ENCODE results near the gene TSHZ2. TPM values are rescaled to one million over a fixed set of nuclear protein-coding genes. Genes with fewer than 3 reads are reported as not detected.
A peak's percentile ranks its signal among the peaks of the same experiment; 100 is the strongest.

Gene TSHZ2
- total and polyA plus RNA-seq, 4 donors, result 0.93 to 8.8 (median 3.8) TPM

DNA sequence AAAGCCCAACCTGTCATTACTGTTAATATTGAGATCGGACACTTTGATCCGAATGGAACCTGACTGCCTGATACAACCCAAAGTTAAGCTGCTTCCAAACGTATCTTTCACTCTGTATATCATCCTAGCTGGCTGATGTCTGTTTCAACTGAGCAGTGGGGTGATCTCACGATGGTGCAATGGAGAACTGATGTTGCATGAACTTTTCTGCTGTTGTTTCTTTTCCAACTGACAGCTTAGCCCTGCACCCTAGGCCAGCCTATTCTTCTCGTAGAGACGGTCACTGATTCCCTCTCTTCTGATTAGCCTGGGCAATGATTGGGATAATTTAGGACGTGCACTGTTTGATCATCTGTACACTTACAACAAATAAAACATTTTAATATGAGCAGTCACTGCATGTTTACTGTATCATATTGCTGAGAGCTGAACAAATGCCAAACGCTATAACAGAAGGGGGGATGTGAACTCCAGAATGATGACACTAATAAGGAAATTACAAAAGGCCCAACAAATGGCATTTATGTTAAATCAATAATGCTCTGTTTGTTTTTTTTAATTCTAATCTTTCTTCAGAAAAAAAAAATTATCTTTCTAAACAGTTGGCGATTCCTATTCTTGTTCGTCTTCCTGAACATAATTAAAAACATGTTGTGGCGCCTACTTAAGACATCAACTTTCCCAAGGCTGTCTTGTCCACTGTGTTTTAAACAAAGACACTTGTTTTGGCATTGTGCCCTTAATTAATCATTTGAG is 436.7 kb downstream of the TSHZ2 start:
- Histone ChIP-seq H3K36me3 (ENCODE audit: control insufficient read depth in 4 of 4, insufficient read depth in 4 of 4, low read length in 4 of 4) (no peaks in the 10 kb centered on the region), H3K9me3 (ENCODE audit: control insufficient read depth in 4 of 4, insufficient read depth in 3 of 4, low read length in 3 of 4) (no peaks in the 10 kb centered on the region), H3K27ac (ENCODE audit: low read depth in 1 of 2, low read length in 1 of 2) (no peak overlapping the region), H3K4me3 (no peak overlapping the region), H3K4me1 (ENCODE audit: control insufficient read depth in 5 of 5, insufficient read depth in 5 of 5, low read length in 5 of 5) (peaks cover 0 to 30% (median 3%) of the 10 kb centered on the region in 5 donors), H3K9ac (ENCODE audit: insufficient read depth in 1 of 2, low read length in 2 of 2) (no peak overlapping the region), H3K27me3 (ENCODE audit: control insufficient read depth in 3 of 3, insufficient read depth in 3 of 3, low read length in 2 of 3) (no peaks in the 10 kb centered on the region)
- no peak for TF ChIP-seq CTCF (IDR thresholded peaks at IDR 0.05; ENCODE audit: control extremely low read depth, extremely low read depth)
- DNase-seq (peak; percentile 72 to 97 (median 93)), ATAC-seq (ENCODE audit: insufficient read depth, low FRiP score) (no peak)
- WGBS, 2 donors, result 43 to 51% methylated on average over 11 of the region's 11 CpGs

DNA sequence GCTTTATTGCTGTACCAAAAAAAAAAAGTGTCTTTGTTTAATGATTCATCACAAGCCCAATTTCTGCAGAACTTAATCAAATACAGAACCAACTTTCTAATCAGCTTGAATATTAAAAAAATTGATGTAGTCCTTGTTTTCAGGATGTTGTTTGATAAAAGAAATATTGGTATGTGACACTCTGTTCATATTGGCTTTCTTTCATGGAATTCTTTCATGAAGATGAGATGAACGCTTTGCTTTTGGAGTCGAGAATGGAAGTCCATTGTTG is 437.2 kb downstream of the TSHZ2 start:
- ATAC-seq (ENCODE audit: insufficient read depth, low FRiP score) (no peak), DNase-seq (no peak)
- H3K4me1 ChIP-seq (ENCODE audit: control insufficient read depth in 5 of 5, insufficient read depth in 5 of 5, low read length in 5 of 5), result peaks cover 0 to 30% (median 3%) of the 10 kb centered on the region in 5 donors
- TF ChIP-seq CTCF (IDR thresholded peaks at IDR 0.05; ENCODE audit: control extremely low read depth, extremely low read depth), result no peak
- no peak overlapping the region for H3K27ac ChIP-seq (ENCODE audit: low read depth in 1 of 2, low read length in 1 of 2)
- H3K36me3 ChIP-seq (ENCODE audit: control insufficient read depth in 4 of 4, insufficient read depth in 4 of 4, low read length in 4 of 4), result no peaks in the 10 kb centered on the region
- no peak overlapping the region for H3K9ac ChIP-seq (ENCODE audit: insufficient read depth in 1 of 2, low read length in 2 of 2)
- H3K9me3 ChIP-seq (ENCODE audit: control insufficient read depth in 4 of 4, insufficient read depth in 3 of 4, low read length in 3 of 4), result no peaks in the 10 kb centered on the region
- no peaks in the 10 kb centered on the region for H3K27me3 ChIP-seq (ENCODE audit: control insufficient read depth in 3 of 3, insufficient read depth in 3 of 3, low read length in 2 of 3)
- 61 to 77% methylated on average over 2 of the region's 2 CpGs for WGBS, 2 donors
- H3K4me3 ChIP-seq, result no peak overlapping the region

GRCh38 chr20:53411129-53411528 is 439.0 kb downstream of the TSHZ2 start:
- no peak for TF ChIP-seq CTCF (IDR thresholded peaks at IDR 0.05; ENCODE audit: control extremely low read depth, extremely low read depth)
- Histone ChIP-seq H3K36me3 (ENCODE audit: control insufficient read depth in 4 of 4, insufficient read depth in 4 of 4, low read length in 4 of 4) (no peaks in the 10 kb centered on the region), H3K4me3 (no peak overlapping the region), H3K4me1 (ENCODE audit: control insufficient read depth in 5 of 5, insufficient read depth in 5 of 5, low read length in 5 of 5) (peaks cover 0 to 30% (median 3%) of the 10 kb centered on the region in 5 donors), H3K9me3 (ENCODE audit: control insufficient read depth in 4 of 4, insufficient read depth in 3 of 4, low read length in 3 of 4) (no peaks in the 10 kb centered on the region), H3K27ac (ENCODE audit: low read depth in 1 of 2, low read length in 1 of 2) (no peak overlapping the region), H3K9ac (ENCODE audit: insufficient read depth in 1 of 2, low read length in 2 of 2) (no peak overlapping the region), H3K27me3 (ENCODE audit: control insufficient read depth in 3 of 3, insufficient read depth in 3 of 3, low read length in 2 of 3) (no peaks in the 10 kb centered on the region)
- WGBS, 2 donors, result 72 to 86% methylated on average over 3 of the region's 3 CpGs
- DNase-seq (no peak), ATAC-seq (ENCODE audit: insufficient read depth, low FRiP score) (no peak)

DNA sequence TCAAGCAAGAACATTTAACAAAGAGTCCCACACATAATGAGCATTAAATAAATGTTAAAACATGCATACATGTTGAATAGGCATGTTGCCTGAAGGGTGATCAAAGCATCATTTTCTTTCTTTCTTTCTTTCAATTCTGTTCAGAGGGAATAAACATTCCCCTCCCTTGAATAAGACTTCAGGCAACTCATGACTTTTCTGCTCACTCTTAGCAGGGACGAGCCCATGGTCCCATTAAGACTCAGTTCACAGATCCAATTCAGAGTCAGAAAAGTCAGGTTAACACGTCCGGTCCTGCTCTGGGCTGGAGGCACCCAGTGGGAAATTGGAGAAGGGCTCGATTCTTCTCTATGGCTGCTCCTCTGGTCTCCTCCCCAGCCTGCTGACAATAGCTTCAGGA is 439.7 kb downstream of the TSHZ2 start:
- no peak for TF ChIP-seq CTCF (IDR thresholded peaks at IDR 0.05; ENCODE audit: control extremely low read depth, extremely low read depth)
- Histone ChIP-seq H3K36me3 (ENCODE audit: control insufficient read depth in 4 of 4, insufficient read depth in 4 of 4, low read length in 4 of 4) (no peaks in the 10 kb centered on the region), H3K27ac (ENCODE audit: low read depth in 1 of 2, low read length in 1 of 2) (no peak overlapping the region), H3K9ac (ENCODE audit: insufficient read depth in 1 of 2, low read length in 2 of 2) (no peak overlapping the region), H3K9me3 (ENCODE audit: control insufficient read depth in 4 of 4, insufficient read depth in 3 of 4, low read length in 3 of 4) (no peaks in the 10 kb centered on the region), H3K4me3 (no peak overlapping the region), H3K4me1 (ENCODE audit: control insufficient read depth in 5 of 5, insufficient read depth in 5 of 5, low read length in 5 of 5) (peaks cover 0 to 30% (median 3%) of the 10 kb centered on the region in 5 donors), H3K27me3 (ENCODE audit: control insufficient read depth in 3 of 3, insufficient read depth in 3 of 3, low read length in 2 of 3) (no peaks in the 10 kb centered on the region)
- no peak for DNase-seq
- 86 to 94% methylated on average over 4 of the region's 4 CpGs for WGBS, 2 donors
- ATAC-seq (ENCODE audit: insufficient read depth, low FRiP score), result no peak
